Measurements from ENCODE around the gene CDC73.

DNA sequence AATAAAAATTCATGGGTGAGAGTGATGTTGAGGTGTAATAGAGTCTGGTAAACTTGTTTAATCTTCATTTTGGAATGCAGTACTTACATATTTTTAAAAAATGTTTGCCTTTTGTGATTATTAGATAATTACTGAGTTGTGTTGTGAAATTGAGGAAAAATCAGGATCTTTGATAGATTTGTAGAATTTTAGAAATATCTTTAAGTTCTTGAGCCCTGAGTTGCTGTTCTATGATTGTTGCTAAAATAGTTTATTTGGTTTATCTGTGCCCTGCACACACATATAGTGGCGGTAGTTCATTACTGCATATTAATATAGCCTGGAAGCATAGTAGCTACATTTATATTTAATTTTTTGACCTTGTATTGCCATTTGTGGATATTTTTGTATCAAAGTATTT lies 62.9 kb downstream of the CDC73 start:
- no peak for TF ChIP-seq POLR2A (IDR thresholded peaks at IDR 0.05)
- TF ChIP-seq, protein P1, sequence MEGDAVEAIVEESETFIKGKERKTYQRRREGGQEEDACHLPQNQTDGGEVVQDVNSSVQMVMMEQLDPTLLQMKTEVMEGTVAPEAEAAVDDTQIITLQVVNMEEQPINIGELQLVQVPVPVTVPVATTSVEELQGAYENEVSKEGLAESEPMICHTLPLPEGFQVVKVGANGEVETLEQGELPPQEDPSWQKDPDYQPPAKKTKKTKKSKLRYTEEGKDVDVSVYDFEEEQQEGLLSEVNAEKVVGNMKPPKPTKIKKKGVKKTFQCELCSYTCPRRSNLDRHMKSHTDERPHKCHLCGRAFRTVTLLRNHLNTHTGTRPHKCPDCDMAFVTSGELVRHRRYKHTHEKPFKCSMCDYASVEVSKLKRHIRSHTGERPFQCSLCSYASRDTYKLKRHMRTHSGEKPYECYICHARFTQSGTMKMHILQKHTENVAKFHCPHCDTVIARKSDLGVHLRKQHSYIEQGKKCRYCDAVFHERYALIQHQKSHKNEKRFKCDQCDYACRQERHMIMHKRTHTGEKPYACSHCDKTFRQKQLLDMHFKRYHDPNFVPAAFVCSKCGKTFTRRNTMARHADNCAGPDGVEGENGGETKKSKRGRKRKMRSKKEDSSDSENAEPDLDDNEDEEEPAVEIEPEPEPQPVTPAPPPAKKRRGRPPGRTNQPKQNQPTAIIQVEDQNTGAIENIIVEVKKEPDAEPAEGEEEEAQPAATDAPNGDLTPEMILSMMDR (IDR thresholded peaks at IDR 0.05), result no peak
